K562 (cell line): ENCODE measurements around the gene TRUB1. TPM values are rescaled to one million over a fixed set of nuclear protein-coding genes. Genes with fewer than 3 reads are reported as not detected.

Source experiments
- ATAC-seq: fragments of 200-7000 bp; cut with Tn5 transposase; 3 replicates; pipeline ENCODE4 v1.9.1; 2020; ENCODE audit warnings: moderate library complexity
- BruUV-seq: library from RNA; stranded (reverse); fragments of 400-500 nt; replicated peaks from 2 replicates; lab custom pipeline; 2021; lab: Mats Ljungman, UMichigan
- CTCF ChIA-PET: fragments of 300-600 bp; formaldehyde crosslinking; extraction: SDS; loops from one replicate; lab custom pipeline; 2021; ENCODE audit warnings: low intra/inter-chr PET ratio; lab: Yijun Ruan, JAX
- POLR2A ChIA-PET: fragments of 300-600, 350-650 bp; sonication (Branson Sonifier 250); formaldehyde crosslinking; extraction: SDS; loops from one replicate; lab custom pipeline; 2021; ENCODE audit warnings: antibody characterized with exemption, inconsistent platforms; lab: Yijun Ruan, JAX
- DNase-seq, 4 experiments: peaks; one replicate each; pipeline versions ENCODE4 v3.0.0 to v3.0.0-alpha.2; 2011 to 2018; ENCODE audit warnings: low spot score in 3 of 4, mixed read lengths in 3 of 4; ENCODE audit errors: extremely low read depth in 1 of 4
- FAIRE-seq: peaks from 2 replicates; lab custom pipeline; 2011; peaks lifted over from hg19 to GRCh38; lab: Jason Lieb, UNC
- H2AFZ ChIP-seq: 2 replicates; pipeline ENCODE4 v1.6.0; 2011; ENCODE audit warnings: low read depth, low read length, control low read depth, inconsistent platforms
- H3K27ac ChIP-seq: fragments of 200-600 bp; 3 replicates; pipeline ENCODE4 v1.8.0; 2011; ENCODE audit warnings: low read depth, mild to moderate bottlenecking, control low read depth, inconsistent platforms, low read length, moderate library complexity, mixed read lengths; ENCODE audit errors: extremely low read depth
- H3K27me3 ChIP-seq, 2 experiments: fragments of 300-600 bp in 1 of 2; 2 replicates in 1 of 2; 3 replicates in 1 of 2; pipeline versions ENCODE4 v1.6.0 to v1.8.0; 2011; ENCODE audit warnings: inconsistent platforms in 2 of 2, low read length in 2 of 2, mild to moderate bottlenecking in 1 of 2, mixed read lengths in 1 of 2, moderate library complexity in 1 of 2; ENCODE audit not compliant: control insufficient read depth in 2 of 2, insufficient read depth in 2 of 2
- H3K36me3 ChIP-seq: fragments of 300-600 bp; 3 replicates; pipeline ENCODE4 v1.8.0; 2011; ENCODE audit warnings: mild to moderate bottlenecking, low read length, inconsistent platforms; ENCODE audit not compliant: control insufficient read depth, insufficient read depth
- H3K4me1 ChIP-seq, 2 experiments: fragments of 200-600 bp in 1 of 2; replicated peaks in 1 of 2; 2 replicates in 1 of 2; 3 replicates in 1 of 2; pipeline versions ENCODE4 v1.5.1 to v1.8.0; 2011; ENCODE audit warnings: inconsistent platforms in 2 of 2, low read length in 2 of 2, mild to moderate bottlenecking in 1 of 2, mixed read lengths in 1 of 2, moderate library complexity in 1 of 2; ENCODE audit not compliant: control insufficient read depth in 2 of 2, insufficient read depth in 2 of 2
- H3K4me2 ChIP-seq: 2 replicates; pipeline ENCODE4 v1.6.1; 2011; ENCODE audit warnings: low read length, control low read depth, inconsistent platforms, mixed read lengths; ENCODE audit not compliant: insufficient read depth
- H3K4me3 ChIP-seq: fragments of 200-600 bp; sonication (generic), shearing (Covaris generic); 2 replicates; pipeline ENCODE4 v1.5.1; 2016; ENCODE audit warnings: control low read depth, inconsistent platforms
- H3K79me2 ChIP-seq: fragments of 200-600 bp; 3 replicates; pipeline ENCODE4 v1.8.0; 2011; ENCODE audit warnings: low read length, inconsistent platforms; ENCODE audit not compliant: control insufficient read depth, insufficient read depth
- H3K9ac ChIP-seq, 2 experiments: 2 replicates each; pipeline versions ENCODE4 v1.6.0 to v1.6.1; 2011; ENCODE audit warnings: low read depth in 2 of 2, low read length in 2 of 2, control low read depth in 1 of 2, inconsistent platforms in 1 of 2, mild to moderate bottlenecking in 1 of 2, mixed read lengths in 1 of 2; ENCODE audit not compliant: insufficient read depth in 1 of 2
- H3K9me1 ChIP-seq: one replicate; pipeline ENCODE4 v1.6.0; 2011; ENCODE audit warnings: inconsistent platforms, mild to moderate bottlenecking, low read length, moderate library complexity; ENCODE audit not compliant: control insufficient read depth, insufficient read depth
- H3K9me3 ChIP-seq: replicated peaks from 2 replicates; pipeline ENCODE4 v1.5.1; 2011; ENCODE audit warnings: low read depth, low read length, inconsistent platforms; ENCODE audit not compliant: control insufficient read depth, insufficient read depth
- H4K20me1 ChIP-seq: replicated peaks from 2 replicates; pipeline ENCODE4 v1.6.1; 2011; ENCODE audit warnings: low read length, inconsistent platforms, mixed read lengths; ENCODE audit not compliant: control insufficient read depth, insufficient read depth
- ARID2 ChIP-seq: fragments of 450-650 bp; IDR thresholded peaks from 2 replicates; pipeline ENCODE4 v1.6.1; 2017; ENCODE audit warnings: antibody characterized with exemption, mild to moderate bottlenecking
- CBFB ChIP-seq: sonication (generic); formaldehyde crosslinking; IDR thresholded peaks from 2 replicates; pipeline ENCODE4 v1.4.0; 2020; ENCODE audit warnings: mild to moderate bottlenecking, missing genetic modification reagents
- ETV6 ChIP-seq, 3 experiments: fragments of 150-350 bp in 1 of 3; sonication (generic) in 1 of 3; formaldehyde crosslinking in 1 of 3; IDR thresholded peaks; 2 replicates each; pipeline versions ENCODE4 v1.6.1 to v1.8.0; 2014 to 2022; ENCODE audit warnings: borderline replicate concordance in 2 of 3, low read depth in 2 of 3, antibody characterized with exemption in 1 of 3, low read length in 1 of 3, mild to moderate bottlenecking in 1 of 3, missing genetic modification reagents in 1 of 3
- FOXJ3 ChIP-seq: sonication (generic); formaldehyde crosslinking; IDR thresholded peaks from 2 replicates; pipeline ENCODE4 v1.4.0; 2020; ENCODE audit warnings: mild to moderate bottlenecking, missing genetic modification reagents
- KDM2B ChIP-seq: fragments of 250-450 bp; sonication (Bioruptor Pico); IDR thresholded peaks from 2 replicates; pipeline ENCODE4 v1.8.0; 2021; ENCODE audit warnings: mild to moderate bottlenecking, moderate library complexity
- MTA2 ChIP-seq: fragments of 450-650 bp; IDR thresholded peaks from 2 replicates; pipeline ENCODE4 v1.6.1; 2016; ENCODE audit warnings: low read depth
- NFRKB ChIP-seq: fragments of 450-650 bp; IDR thresholded peaks from 2 replicates; pipeline ENCODE4 v1.6.1; 2016; ENCODE audit warnings: low read depth
- NR4A1 ChIP-seq, 2 experiments: fragments of 250-450 bp in 1 of 2; fragments of 450-650 bp in 1 of 2; sonication (Bioruptor Pico) in 1 of 2; IDR thresholded peaks; 2 replicates each; pipeline versions ENCODE4 v1.4.0 to v1.6.1; 2016 to 2020; ENCODE audit warnings: mild to moderate bottlenecking in 2 of 2, missing compliant biosample characterization in 1 of 2, missing genetic modification characterization in 1 of 2, moderate library complexity in 1 of 2
- RBM15 ChIP-seq: fragments of 200-400 bp; formaldehyde crosslinking; IDR thresholded peaks from 2 replicates; pipeline ENCODE4 v1.6.1; 2018; ENCODE audit warnings: mild to moderate bottlenecking, low read length, moderate library complexity; ENCODE audit not compliant: insufficient read depth
- TGIF2 ChIP-seq: sonication (generic); formaldehyde crosslinking; IDR thresholded peaks from 2 replicates; pipeline ENCODE4 v1.8.1; 2022; ENCODE audit warnings: mild to moderate bottlenecking, missing genetic modification reagents, moderate library complexity
- ZBTB17 ChIP-seq: fragments of 450-650 bp; formaldehyde crosslinking; IDR thresholded peaks from 2 replicates; pipeline ENCODE4 v1.4.0; 2020; ENCODE audit warnings: mild to moderate bottlenecking
- ZNF277 ChIP-seq: fragments of 250-450 bp; sonication (Bioruptor Pico); IDR thresholded peaks from 2 replicates; pipeline ENCODE4 v1.8.0; 2022; ENCODE audit warnings: inconsistent platforms, mild to moderate bottlenecking, moderate library complexity, borderline replicate concordance
- ZNF584 ChIP-seq: fragments of 200-800 bp; sonication (Bioruptor generic); IDR thresholded peaks from 2 replicates; pipeline ENCODE4 v1.6.1; 2016; ENCODE audit warnings: low read depth, mild to moderate bottlenecking, missing genetic modification characterization, missing compliant biosample characterization
- WGBS: fragments of 100-300 bp; shearing (Covaris generic); methylation state at CpG from one replicate; pipeline ENCODE4 v1.1.6; 2016; ENCODE audit warnings: low coverage, mixed read lengths; ENCODE audit not compliant: insufficient coverage; ENCODE audit errors: missing lambda C conversion rate; 5-methylcytosine and 5-hydroxymethylcytosine counted together
- in situ Hi-C: fragments of 300-500 bp; cut with MboI; formaldehyde crosslinking; loops from 4 replicates; pipeline ENCODE4 v1.15.0; 2018; ENCODE audit warnings: inconsistent platforms, mixed read lengths
- intact Hi-C: fragments of 100-400 bp; cut with micrococcal nuclease; formaldehyde crosslinking; loops from 2 replicates; pipeline ENCODE4 v1.14.2; 2022
- polyA plus RNA-seq, 8 experiments: library from polyadenylated mRNA; depleted of rRNA in 4 of 8; stranded (reverse) in 5 of 8; unstranded in 3 of 8; fragments of >200 nt; fragmentation: Nextera tagmentation in 2 of 8; fragmentation: Illumina TruSeq in 1 of 8; extraction: Ambion mirVana in 2 of 8; extraction: Trizol in 1 of 8; gene quantifications; 2 replicates each; pipeline versions ENCODE4 v1.2.1 to v1.2.3, GENCODE V29; 2011 to 2014; ENCODE audit warnings: inconsistent platforms in 1 of 8, missing spikeins in 1 of 8
- total RNA-seq, 7 experiments: library from RNA; depleted of rRNA in 6 of 7; stranded (reverse); fragments of >200 nt in 6 of 7; fragmentation: Illumina TruSeq in 2 of 7; extraction: Trizol in 2 of 7; gene quantifications; 2 replicates each; pipeline versions ENCODE4 v1.2.1 to v1.2.3, GENCODE V29; 2011 to 2021; ENCODE audit warnings: low replicate concordance in 1 of 7

The TRUB1 gene
- total and polyA plus RNA-seq, 9 of the 15 experiments (the other 6 are each of a cell fraction or from before 2014, with no cell fraction given) = 4.6 to 16.5 (median 11.5) TPM

GRCh38 chr10:114943000-114943399 is 5.0 kb downstream of the TRUB1 start:
- no peaks in the 10 kb centered on the region for H3K27me3 ChIP-seq
- H3K4me3 ChIP-seq = no peak overlapping the region
- 93% methylated on average over 3 of the region's 5 CpGs for WGBS
- ChIA-PET POLR2A (no interaction called here), CTCF (no interaction called here)
- FAIRE-seq (no peak), DNase-seq (no peak), ATAC-seq (no peak)
- H3K9me1 ChIP-seq = no peaks in the 10 kb centered on the region
- H3K9me3 ChIP-seq = no peaks in the 10 kb centered on the region
- no peak overlapping the region for H3K9ac ChIP-seq
- H3K79me2 ChIP-seq = peaks cover 33% of the 10 kb centered on the region
- no peak overlapping the region for H2AFZ ChIP-seq
- TF ChIP-seq KDM2B (CRISPR knock-in tag) (no peak), ZNF277 (CRISPR knock-in tag) (no peak), ETV6 (IDR thresholded peaks at IDR 0.05; ENCODE audit: borderline replicate concordance in 1 of 2, low read depth in 2 of 2, low read length in 1 of 2) (no peak), ETV6 (CRISPR knock-in tag; IDR thresholded peaks at IDR 0.05; ENCODE audit: borderline replicate concordance) (no peak), ZBTB17 (CRISPR knock-in tag) (no peak), NFRKB (no peak), TGIF2 (CRISPR knock-in tag) (no peak), RBM15 (no peak), CBFB (CRISPR knock-in tag) (no peak), MTA2 (no peak), ZNF584 (CRISPR knock-in tag) (no peak), FOXJ3 (CRISPR knock-in tag) (no peak), ARID2 (no peak), NR4A1 (CRISPR knock-in tag; IDR thresholded peaks at IDR 0.05) (no peak), NR4A1 (tag; IDR thresholded peaks at IDR 0.05) (no peak)
- no peak overlapping the region for H3K4me2 ChIP-seq
- intact Hi-C loops (no loop called here), in situ Hi-C loops (no loop called here)
- H3K27ac ChIP-seq = no peak overlapping the region
- H3K36me3 ChIP-seq = peaks cover 35% of the 10 kb centered on the region; the same call in 2 of the 3 replicates
- H3K4me1 ChIP-seq = peaks cover 0 to 3% of the 10 kb centered on the region in 2 experiments; a peak in 1 of 5 replicates
- H4K20me1 ChIP-seq = no peaks in the 10 kb centered on the region
- BruUV-seq = no TSS peak
